GM03348 (cell line): ENCODE measurements around the gene BTNL2.
A peak's percentile ranks its signal among the peaks of the same experiment; 100 is the strongest.

Experiments
- DNase-seq: peaks from one replicate; pipeline ENCODE4 v3.0.0; 2012; ENCODE audit warnings: low spot score

The BTNL2 gene

GRCh38 chr6:32413427-32414047, 6.6 kb upstream of the BTNL2 start:
- DNase-seq = peak; percentile 85

- no peak for DNase-seq
These were observed 4.8 kb upstream of the BTNL2 start for GRCh38 chr6:32411566-32412327.

- no peak for DNase-seq
These were observed 3.9 kb upstream of the BTNL2 start for GRCh38 chr6:32410906-32411305.

- no peak for DNase-seq
These were observed 784 bp downstream of the BTNL2 start for GRCh38 chr6:32406197-32406596.

- no peak for DNase-seq
These were observed 1.3 kb downstream of the BTNL2 start for GRCh38 chr6:32405656-32406055.

DNA sequence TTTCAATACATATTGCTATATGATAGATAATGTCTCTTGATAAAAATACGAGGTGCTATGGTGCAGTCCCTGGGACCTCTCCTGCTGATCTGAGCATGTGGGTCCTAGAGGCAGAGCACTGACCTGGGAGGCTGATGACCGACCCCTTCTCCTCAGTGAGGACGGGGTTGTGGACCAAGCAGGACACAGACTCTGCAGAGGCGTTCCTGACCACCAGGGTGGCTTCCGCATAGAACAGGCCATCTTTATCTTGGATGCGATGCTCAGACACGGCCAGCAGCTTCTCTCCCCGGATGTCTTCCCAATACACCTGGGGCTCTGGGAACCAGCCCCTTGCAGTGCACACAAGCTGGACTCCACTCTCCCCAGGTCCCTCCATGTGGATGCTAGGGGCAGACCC, 4.2 kb downstream of the BTNL2 start:
- no peak for DNase-seq

GRCh38 chr6:32401284-32401963, 5.6 kb downstream of the BTNL2 start:
- no peak for DNase-seq

DNA sequence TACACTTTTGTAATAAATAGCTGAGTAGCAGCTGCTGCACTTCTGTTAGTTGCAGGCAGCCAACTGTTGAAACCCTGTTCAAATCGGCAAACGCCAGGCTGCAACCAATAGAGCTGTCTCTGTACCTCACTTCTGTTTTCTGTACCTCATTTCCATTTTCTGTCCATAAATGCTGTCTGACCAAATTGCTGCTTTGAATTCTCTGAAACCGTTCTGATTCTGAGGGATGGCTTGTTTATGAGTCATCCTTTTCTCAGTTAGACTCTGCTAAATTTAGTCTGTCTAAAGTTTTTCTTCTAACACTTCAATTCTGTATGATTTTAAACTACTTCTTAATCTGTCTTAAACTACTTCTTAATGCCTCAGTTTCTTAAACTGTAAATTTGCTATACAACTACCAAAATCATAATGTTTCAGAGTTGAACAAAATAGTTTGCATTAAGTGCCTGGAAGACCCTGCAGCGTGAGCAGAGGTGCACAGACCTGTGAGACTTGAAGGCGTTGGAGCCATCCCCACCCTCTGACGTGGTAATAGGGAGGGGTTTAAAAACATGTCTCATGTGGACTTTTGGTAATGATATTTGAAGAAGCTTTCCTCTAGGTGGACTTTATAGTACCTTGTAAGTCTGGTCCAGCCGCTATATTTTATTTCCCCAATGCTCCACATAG, 9.6 kb downstream of the BTNL2 start:
- DNase-seq = no peak

GRCh38 chr6:32396028-32396427, 11.0 kb downstream of the BTNL2 start:
- no peak for DNase-seq

- no peak for DNase-seq
These were observed 13.1 kb downstream of the BTNL2 start for GRCh38 chr6:32393665-32394420.

- no peak for DNase-seq
These were observed 15.5 kb downstream of the BTNL2 start for GRCh38 chr6:32391505-32391904.

- no peak for DNase-seq
These were observed 19.2 kb downstream of the BTNL2 start for GRCh38 chr6:32387589-32388340.

DNA sequence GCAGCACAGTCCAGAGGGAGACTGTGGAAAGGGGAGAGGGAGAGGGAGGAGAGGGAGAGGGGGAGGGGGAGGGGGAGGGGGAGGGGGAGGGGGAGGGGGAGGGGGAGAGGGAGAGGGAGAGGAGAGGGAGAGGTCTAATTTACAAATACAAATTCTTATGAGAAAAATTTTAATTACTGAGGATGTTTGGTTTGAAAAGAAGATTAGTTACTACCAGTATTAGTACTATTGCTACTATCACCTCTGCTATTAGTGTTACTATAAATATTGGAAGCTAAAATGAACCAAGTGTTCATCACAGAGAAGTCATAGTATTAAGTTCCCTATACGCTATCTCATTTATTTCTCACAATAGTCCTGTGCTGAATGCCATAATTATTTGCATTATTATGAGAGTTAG, 20.9 kb downstream of the BTNL2 start:
- DNase-seq = no peak

DNA sequence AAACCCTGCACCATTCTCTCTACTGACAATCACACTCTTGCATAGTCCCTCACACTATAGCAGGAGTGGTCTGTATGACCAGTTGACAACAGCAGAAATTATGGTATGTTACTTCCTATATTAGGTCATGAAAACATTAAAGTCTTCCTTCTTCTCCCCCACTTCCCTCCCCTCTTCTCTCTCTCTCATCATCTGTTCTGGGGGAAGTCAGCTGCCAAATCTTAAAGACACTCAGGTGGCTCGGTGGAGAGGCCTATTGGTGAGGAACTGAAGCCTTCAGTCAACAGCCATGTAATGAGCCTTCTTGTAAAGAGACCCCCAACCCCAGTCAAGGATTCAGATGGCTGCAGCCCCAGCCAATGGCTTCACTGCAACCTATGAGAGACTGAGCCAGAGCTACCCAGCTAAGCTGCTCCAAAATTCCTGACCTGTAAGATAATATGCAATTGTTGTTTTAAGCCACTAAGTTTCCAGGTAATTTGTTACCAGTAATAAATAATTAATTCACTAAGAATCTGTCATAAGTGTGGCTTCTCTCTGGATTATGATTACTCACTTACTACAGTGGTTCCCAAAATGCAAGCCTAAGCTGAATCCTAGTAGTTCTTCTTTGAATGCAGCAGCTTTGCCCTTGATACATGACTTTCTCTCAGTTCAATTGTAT, 24.1 kb downstream of the BTNL2 start:
- DNase-seq = no peak

GRCh38 chr6:32379545-32379944, 27.4 kb downstream of the BTNL2 start:
- DNase-seq = no peak

DNA sequence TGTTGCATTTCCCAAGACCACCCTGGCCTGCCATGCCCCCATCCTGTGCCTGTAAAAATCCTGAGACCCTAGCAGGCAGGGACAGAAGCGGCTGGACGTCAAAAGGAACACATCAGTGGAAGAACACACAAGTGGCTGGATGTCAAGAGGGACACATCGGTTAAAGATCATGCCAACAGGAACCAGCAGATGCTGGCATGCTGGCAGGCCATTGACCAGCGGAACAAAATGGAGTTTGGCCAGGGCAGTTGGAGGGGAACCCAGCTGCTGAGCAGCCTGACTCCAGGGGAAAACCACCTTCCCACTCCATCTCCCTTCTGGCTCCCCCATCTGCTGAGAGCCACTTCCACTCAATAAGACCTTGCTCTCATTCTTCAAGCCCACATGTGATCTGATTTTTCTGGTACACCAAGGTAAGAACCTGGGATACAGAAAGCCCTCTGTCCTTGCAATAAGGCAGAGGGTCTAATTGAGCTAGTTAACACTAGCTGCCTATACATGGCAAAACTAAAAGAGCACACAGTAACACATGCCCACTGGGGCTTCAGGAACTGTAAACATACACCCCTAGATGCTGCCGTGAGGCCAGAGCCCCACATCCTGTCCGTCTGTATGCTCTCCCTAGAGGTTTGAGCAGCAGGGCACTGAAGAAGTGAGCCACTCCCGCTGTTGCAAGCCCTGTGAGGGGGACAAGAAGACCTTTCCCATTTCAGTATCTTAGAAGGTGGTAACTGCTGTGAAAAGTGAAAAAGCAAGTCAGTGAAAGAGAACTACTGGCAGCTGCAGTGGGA, 31.0 kb downstream of the BTNL2 start:
- no peak for DNase-seq

- DNase-seq = no peak
These were observed 35.2 kb downstream of the BTNL2 start, which contains the start of gene TSBP1 for GRCh38 chr6:32371803-32372202. Gene TSBP1, minus strand, starts transcription at chr6:32371903. Its CDS starts 197 bp downstream, at chr6:32371706.

DNA sequence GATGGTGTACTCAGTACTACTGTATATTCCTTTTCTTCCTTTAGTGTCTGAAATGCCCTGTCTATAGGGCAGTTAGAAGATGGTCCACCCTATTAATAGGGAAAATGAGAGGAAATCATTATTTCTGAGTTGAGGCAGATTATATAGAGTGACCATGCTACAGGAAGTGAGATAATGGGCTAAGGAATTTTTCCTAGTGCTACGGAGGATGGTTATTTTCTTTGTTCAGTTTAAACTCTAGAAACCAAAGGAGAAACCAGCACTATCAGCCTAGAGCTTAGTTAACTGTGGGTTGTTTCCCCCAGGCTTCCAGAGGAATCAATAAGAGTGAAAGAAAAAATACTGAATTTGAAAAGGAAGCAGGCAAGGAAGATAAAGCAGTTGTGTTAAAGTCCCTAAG, 35.8 kb downstream of the BTNL2 start:
- no peak for DNase-seq

DNA sequence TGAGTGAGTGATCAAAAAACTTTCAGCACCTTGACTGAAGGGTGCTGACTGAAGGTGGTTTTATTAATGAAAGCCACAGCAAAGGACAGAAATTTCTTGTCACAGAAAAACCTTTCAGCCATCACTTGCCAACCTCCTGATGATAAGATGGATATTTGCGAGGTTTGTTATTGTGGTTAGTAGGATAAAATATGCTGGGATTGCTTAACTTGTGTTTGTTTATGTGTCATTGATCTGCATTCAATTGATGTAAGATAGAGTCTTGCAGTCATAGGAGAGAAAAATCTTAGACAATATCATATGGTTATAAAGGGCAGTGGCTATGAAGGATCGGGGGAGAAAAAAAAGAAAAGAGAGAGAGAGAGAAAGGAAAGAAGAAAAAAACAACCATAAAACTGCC, 36.5 kb downstream of the BTNL2 start:
- DNase-seq = no peak

- DNase-seq = peak; percentile 59
These were observed 37.3 kb downstream of the BTNL2 start for GRCh38 chr6:32369660-32370059.
